Measurements from ENCODE around the gene ADIPOQ. TPM values are rescaled to one million over a fixed set of nuclear protein-coding genes. Genes with fewer than 3 reads are reported as not detected.

Gene ADIPOQ
- total and polyA plus RNA-seq, 4 donors: 0.02 TPM; not detected in 3

DNA sequence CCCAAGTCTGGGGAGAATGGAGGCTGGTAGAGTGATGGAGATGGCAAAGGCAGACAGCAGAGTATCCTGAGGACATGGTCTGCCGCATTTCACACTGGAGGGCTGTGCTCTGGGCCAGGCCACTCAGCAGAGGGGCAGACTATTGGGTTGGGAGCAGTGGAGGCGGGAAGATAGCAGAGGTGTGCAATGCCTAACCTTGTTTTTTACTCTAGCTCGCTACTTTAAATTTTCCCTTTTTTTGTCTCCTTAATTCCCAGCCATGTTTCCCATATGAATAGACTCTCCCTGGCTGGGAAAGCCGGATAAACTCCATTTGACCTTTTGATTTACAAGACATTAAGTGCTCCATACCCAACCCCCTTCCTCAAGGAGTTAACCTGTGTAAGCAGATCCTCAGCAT is 54.4 kb downstream of the ADIPOQ start:
- H3K27ac ChIP-seq (ENCODE audit: low read depth in 1 of 2, low read length in 2 of 2): no peak overlapping the region
- no peaks in the 10 kb centered on the region for H3K9me3 ChIP-seq (ENCODE audit: control insufficient read depth in 4 of 4, low read length in 3 of 4)
- 86% methylated on average over 4 of the region's 4 CpGs for WGBS
- DNase-seq (ENCODE audit: low spot score): no peak
- H3K9ac ChIP-seq (ENCODE audit: low read depth in 1 of 2, low read length in 2 of 2): no peak overlapping the region
- TF ChIP-seq HNF4G (IDR thresholded peaks at IDR 0.05): no peak
- TF ChIP-seq YY1 (IDR thresholded peaks at IDR 0.05): no peak
- TF ChIP-seq RAD21 (IDR thresholded peaks at IDR 0.05): no peak
- TF ChIP-seq, protein P1, sequence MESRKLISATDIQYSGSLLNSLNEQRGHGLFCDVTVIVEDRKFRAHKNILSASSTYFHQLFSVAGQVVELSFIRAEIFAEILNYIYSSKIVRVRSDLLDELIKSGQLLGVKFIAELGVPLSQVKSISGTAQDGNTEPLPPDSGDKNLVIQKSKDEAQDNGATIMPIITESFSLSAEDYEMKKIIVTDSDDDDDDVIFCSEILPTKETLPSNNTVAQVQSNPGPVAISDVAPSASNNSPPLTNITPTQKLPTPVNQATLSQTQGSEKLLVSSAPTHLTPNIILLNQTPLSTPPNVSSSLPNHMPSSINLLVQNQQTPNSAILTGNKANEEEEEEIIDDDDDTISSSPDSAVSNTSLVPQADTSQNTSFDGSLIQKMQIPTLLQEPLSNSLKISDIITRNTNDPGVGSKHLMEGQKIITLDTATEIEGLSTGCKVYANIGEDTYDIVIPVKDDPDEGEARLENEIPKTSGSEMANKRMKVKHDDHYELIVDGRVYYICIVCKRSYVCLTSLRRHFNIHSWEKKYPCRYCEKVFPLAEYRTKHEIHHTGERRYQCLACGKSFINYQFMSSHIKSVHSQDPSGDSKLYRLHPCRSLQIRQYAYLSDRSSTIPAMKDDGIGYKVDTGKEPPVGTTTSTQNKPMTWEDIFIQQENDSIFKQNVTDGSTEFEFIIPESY (IDR thresholded peaks at IDR 0.05): no peak
- TF ChIP-seq JUND (IDR thresholded peaks at IDR 0.05): no peak
- no peak for TF ChIP-seq FOXA2 (IDR thresholded peaks at IDR 0.05)
- TF ChIP-seq MAX (IDR thresholded peaks at IDR 0.05): no peak
- no peak for TF ChIP-seq TAF1 (conservative IDR thresholded peaks at IDR 0.05)
- TF ChIP-seq SP1 (IDR thresholded peaks at IDR 0.05): no peak
- TF ChIP-seq, protein P2, sequence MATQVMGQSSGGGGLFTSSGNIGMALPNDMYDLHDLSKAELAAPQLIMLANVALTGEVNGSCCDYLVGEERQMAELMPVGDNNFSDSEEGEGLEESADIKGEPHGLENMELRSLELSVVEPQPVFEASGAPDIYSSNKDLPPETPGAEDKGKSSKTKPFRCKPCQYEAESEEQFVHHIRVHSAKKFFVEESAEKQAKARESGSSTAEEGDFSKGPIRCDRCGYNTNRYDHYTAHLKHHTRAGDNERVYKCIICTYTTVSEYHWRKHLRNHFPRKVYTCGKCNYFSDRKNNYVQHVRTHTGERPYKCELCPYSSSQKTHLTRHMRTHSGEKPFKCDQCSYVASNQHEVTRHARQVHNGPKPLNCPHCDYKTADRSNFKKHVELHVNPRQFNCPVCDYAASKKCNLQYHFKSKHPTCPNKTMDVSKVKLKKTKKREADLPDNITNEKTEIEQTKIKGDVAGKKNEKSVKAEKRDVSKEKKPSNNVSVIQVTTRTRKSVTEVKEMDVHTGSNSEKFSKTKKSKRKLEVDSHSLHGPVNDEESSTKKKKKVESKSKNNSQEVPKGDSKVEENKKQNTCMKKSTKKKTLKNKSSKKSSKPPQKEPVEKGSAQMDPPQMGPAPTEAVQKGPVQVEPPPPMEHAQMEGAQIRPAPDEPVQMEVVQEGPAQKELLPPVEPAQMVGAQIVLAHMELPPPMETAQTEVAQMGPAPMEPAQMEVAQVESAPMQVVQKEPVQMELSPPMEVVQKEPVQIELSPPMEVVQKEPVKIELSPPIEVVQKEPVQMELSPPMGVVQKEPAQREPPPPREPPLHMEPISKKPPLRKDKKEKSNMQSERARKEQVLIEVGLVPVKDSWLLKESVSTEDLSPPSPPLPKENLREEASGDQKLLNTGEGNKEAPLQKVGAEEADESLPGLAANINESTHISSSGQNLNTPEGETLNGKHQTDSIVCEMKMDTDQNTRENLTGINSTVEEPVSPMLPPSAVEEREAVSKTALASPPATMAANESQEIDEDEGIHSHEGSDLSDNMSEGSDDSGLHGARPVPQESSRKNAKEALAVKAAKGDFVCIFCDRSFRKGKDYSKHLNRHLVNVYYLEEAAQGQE (IDR thresholded peaks at IDR 0.05): no peak
- no peak for TF ChIP-seq GABPA (IDR thresholded peaks at IDR 0.05 in 1 of 2, conservative IDR thresholded peaks at IDR 0.05 in 1 of 2)
- TF ChIP-seq, protein P3, sequence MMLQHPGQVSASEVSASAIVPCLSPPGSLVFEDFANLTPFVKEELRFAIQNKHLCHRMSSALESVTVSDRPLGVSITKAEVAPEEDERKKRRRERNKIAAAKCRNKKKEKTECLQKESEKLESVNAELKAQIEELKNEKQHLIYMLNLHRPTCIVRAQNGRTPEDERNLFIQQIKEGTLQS (IDR thresholded peaks at IDR 0.05): no peak
- no peaks in the 10 kb centered on the region for H3K27me3 ChIP-seq (ENCODE audit: control insufficient read depth in 4 of 4, insufficient read depth in 4 of 4, low read length in 3 of 4)
- no peaks in the 10 kb centered on the region for H3K36me3 ChIP-seq (ENCODE audit: control insufficient read depth in 4 of 4, insufficient read depth in 3 of 4, low read depth in 1 of 4, low read length in 3 of 4)
- H3K4me3 ChIP-seq (ENCODE audit: low read depth in 1 of 3, low read length in 3 of 3): no peak overlapping the region
- H3K4me1 ChIP-seq (ENCODE audit: control insufficient read depth in 4 of 4, insufficient read depth in 4 of 4, low read length in 3 of 4): no peaks in the 10 kb centered on the region

- H3K36me3 ChIP-seq (ENCODE audit: control insufficient read depth in 4 of 4, insufficient read depth in 3 of 4, low read depth in 1 of 4, low read length in 3 of 4): no peaks in the 10 kb centered on the region
- no peak overlapping the region for H3K27ac ChIP-seq (ENCODE audit: low read depth in 1 of 2, low read length in 2 of 2)
- WGBS: 87% methylated on average over 1 of the region's 1 CpG
- TF ChIP-seq HNF4G (IDR thresholded peaks at IDR 0.05) (no peak), TAF1 (conservative IDR thresholded peaks at IDR 0.05) (no peak), MAX (IDR thresholded peaks at IDR 0.05) (no peak)
- TF ChIP-seq, protein P2 (IDR thresholded peaks at IDR 0.05): no peak
- H3K9ac ChIP-seq (ENCODE audit: low read depth in 1 of 2, low read length in 2 of 2): no peak overlapping the region
- no peaks in the 10 kb centered on the region for H3K27me3 ChIP-seq (ENCODE audit: control insufficient read depth in 4 of 4, insufficient read depth in 4 of 4, low read length in 3 of 4)
- no peaks in the 10 kb centered on the region for H3K4me1 ChIP-seq (ENCODE audit: control insufficient read depth in 4 of 4, insufficient read depth in 4 of 4, low read length in 3 of 4)
- H3K4me3 ChIP-seq (ENCODE audit: low read depth in 1 of 3, low read length in 3 of 3): no peak overlapping the region
- DNase-seq (ENCODE audit: low spot score): no peak
- H3K9me3 ChIP-seq (ENCODE audit: control insufficient read depth in 4 of 4, low read length in 3 of 4): no peaks in the 10 kb centered on the region
Measured at GRCh38 chr3:186901135-186901734, 58.7 kb downstream of the ADIPOQ start.

Measured in liver (tissue), 9 donors.